ENCODE measurements around the gene FZD4.
"Not testable (repeated sequence)": the region's sequence is repeated elsewhere in the genome, so short reads cannot be mapped to it uniquely, and the experiment has no call there.

FZD4 gene

GRCh38 chr11:86972734-86973133, 17.5 kb upstream of the FZD4 start:
- DNase-seq = no peak

DNA sequence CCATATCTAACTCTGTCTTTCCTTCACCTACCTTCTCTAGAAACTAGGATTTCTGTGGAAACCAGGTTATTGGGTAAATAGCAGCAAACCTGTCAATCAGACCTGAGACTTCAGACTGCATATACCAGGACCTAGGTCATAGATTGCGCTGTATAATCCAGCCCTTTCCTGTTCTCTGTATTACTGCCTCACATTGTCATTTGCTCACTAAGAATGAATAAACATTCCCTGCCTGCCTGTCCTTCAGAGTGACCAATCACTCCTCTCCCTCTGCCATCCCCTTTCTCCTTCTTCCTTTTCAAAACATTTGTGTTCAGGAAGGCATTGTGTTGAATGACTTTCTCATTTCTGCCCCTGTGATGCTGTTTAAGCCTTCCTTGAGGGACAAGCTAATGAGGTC, 14.1 kb upstream of the FZD4 start:
- DNase-seq = no peak

DNA sequence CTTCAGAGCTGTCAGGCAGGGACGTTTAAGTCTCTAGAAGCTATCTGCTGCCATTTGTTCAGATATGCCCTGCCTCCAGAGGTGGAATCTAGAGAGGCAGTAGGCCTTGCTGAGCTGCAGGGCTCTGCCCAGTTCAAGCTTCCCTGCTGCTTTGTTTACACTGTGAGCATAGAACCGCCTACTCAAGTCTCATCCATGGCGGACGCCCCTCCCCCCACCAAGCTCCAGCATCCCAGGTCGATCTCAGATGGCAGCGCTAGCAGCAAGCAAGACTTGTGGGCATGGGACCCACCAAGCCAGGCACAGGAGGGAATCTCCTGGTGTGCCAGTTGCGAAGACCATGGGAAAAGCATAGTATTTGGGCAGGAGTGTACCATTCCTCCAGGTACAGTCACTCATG, 12.4 kb upstream of the FZD4 start:
- not testable (repeated sequence) for DNase-seq

DNA sequence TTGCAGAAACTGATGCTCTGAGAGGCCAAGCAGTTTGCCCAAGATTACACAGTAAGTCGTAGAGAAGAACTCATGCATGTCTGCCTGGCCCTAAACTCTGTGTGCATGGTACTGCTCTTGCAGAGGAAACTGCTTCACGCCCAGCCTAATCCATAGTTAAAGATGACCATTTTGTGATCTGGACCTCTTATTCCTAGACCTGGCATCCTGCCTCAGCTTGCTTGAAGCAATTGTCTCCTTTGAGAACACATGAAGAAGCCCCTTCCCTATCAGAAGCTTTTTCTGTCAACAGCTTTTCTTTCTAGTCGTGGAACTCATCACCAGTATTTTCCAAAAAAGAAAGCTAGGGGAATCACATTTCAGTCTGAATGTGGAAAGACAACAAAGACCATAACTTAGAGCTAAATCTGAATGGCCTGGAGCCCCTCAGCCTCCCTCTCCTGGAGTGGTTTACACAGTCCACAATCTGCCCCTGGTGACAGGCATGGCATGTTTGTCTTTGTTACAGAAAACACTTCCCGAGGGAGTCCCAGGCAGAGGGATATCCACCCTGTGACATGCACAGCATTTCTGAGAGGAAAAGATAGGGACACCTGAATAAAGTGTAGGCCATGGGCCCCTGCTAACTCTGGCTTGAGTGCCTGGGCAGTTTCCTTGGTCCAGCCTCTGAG, 2.9 kb upstream of the FZD4 start:
- no peak for DNase-seq

DNA sequence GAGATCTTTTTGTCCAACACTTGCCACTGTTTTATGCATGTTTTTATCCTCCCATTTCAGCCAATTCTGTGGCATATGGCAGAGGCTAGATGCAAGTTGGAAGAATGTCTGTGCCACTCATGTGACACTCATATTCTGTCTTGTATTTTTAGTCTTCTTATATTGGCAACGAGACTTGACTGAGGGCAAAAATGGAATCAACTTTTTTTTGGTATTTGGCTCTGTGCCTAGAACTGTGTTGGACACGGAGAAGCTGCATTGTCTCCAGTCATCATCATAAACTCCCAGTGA, 1.7 kb upstream of the FZD4 start:
- no peak for DNase-seq

DNA sequence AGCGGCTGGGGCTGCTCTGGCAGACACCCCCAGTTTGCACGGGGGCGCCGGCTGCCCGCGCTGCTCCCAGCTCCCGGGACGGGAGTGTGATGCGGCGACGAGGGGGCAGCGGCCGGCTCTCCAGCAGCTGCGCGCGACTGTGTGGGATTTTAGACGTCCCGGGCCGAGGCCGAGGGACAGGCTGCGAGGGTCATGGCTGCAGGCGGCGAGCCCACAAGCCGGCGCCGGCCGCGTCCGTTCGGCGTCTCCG, 159 bp downstream of the FZD4 start:
- DNase-seq = no peak

DNA sequence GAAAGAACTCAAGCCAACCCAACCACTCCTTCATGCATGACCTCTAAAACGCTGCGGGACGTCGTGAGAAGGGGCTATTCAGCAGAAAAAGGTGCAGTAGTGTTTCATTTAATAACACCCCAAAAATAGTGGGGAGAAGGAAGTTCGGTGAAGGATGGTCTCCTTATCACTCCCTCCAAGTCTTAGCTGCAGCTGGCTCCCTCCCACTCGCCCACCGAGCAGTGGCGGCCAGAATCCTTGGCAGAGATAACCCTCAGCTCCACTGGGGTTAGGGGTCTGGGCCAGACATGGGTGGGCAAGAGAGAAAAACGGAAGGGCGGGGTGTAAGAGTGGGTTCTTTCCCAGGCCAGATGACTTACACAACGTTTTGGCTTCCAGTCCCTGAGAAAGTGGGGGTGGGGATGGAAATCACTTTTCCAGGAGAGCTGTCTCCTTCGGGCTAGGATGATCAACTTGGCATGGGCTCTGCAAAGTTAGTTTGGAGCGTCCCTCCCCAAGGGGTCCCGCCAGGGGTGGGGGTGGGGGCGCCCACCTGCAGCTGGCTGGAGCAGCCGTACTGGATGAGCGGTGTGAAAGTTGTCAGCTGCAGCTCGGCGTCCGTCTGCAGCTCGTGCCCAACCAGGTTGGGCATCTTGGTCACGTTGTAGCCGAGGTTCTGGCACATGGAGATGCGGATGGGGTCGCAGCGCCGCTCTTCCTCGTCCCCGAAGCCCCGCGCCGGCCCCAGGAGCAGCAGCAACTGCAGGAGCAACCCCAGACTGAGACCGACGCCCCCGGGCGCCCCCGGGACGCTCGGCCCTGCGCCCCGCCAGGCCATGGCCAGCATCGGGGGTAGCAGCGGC, 705 bp downstream of the FZD4 start:
- DNase-seq = no peak

- no peak for DNase-seq
Observed at GRCh38 chr11:86952221-86952875, 2.8 kb downstream of the FZD4 start.

GRCh38 chr11:86951706-86952105, 3.5 kb downstream of the FZD4 start:
- no peak for DNase-seq

- DNase-seq = no peak
Observed at GRCh38 chr11:86950661-86950995, 4.6 kb downstream of the FZD4 start.

DNA sequence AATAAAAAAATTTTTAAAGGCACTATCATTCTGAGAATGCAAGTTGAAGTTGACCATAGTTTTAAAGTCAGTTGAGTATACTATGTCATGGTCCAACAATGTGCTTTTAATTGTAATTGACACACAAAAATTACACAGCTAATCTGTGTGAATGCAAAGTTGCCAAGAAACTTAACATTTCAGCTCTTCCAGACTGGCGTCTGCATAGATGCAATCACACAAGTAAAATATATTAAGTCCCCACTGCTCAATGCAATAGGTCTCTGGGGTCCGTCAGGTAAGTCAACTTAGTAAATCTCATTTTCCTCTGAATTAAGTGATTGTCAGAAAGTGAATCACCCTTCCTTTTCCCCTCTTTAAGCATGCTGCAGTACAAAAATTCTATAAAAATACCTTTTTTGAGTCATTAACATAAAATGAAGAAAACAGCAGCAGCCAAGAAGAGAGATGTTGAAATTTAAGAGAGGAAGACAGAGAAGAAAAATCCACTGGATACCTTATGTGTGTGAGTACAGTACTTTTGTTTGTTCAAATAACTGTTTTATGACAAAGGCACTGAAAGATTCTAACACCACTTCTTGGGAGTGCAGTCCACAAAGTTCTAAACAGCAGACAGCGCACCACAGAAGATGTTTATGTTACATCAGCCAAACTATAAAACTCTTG, 5.1 kb downstream of the FZD4 start:
- DNase-seq = no peak

- DNase-seq = no peak
Observed at GRCh38 chr11:86948733-86949132, 6.5 kb downstream of the FZD4 start.

GRCh38 chr11:86947541-86947940, 7.7 kb downstream of the FZD4 start:
- no peak for DNase-seq

DNA sequence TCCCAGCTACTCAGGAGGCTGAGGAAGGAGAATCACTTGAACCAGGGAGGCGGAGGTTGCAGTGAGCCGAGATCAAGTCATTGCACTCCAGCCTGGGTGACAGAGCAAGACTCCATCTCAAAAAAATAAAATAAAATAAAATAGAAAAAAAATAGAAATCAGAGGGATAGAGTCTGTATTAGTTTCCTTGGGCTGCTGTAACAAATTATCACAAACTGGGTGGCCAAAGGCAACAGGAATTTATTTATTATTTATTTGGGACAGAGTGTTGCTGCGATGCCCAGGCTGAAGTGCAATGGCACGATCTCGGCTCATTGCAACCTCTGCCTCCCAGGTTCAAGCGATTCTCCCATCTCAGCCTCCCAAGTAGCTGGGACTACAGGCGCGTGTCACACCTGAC, 11.7 kb downstream of the FZD4 start:
- DNase-seq = not testable (repeated sequence)

GRCh38 chr11:86941871-86942599, 13.2 kb downstream of the FZD4 start:
- no peak for DNase-seq

DNA sequence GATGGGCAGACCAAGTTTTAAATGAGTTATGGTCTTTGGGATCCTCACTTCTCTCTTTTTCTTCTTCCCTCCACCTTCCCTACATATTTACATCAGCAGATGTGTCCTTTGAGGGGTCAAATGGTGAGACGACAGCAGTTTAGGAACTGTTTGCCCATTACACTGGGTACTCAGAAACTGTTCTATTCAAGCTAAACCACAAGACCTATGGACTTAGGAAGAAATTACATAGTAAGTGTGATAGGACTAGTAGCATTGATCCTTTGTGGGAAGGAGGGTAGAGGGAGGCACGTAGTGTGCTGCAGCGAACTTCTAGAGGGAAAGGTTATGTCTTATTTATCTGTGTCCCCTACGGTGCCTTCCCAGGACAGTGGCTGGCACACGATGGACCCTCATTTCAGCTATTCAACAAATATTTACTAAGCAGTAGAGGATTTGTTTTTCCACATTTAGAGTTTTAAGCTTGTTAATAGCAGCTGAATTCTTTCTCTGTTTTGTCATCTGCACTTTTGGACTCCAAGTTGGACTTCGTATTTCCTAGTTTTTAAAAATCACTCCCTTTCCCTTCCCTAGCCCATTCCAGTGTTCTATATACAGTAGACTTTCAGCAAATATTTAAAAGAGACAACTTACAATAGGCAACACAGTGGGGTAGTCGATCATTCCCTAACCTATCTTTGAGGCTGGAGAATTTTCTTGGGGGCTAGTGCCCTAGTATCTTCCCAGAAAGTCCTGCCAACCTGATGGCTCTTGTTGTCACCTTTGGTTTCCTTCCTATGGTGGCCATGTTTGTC, 13.9 kb downstream of the FZD4 start:
- DNase-seq = no peak

GRCh38 chr11:86940122-86940777, 14.9 kb downstream of the FZD4 start:
- no peak for DNase-seq

GRCh38 chr11:86938900-86939880, 16.0 kb downstream of the FZD4 start:
- DNase-seq = no peak

- DNase-seq = no peak
Observed at GRCh38 chr11:86938203-86938899, 16.8 kb downstream of the FZD4 start.

GRCh38 chr11:86937193-86937806, 17.9 kb downstream of the FZD4 start:
- not testable (repeated sequence) for DNase-seq

All from NCI-H524 treated with DMSO at 0.1 percent for 48 hours (cell line).